Activated CD8-positive, alpha-beta T cell treated with anti-CD3 and anti-CD28 coated beads for 36 hours (primary cell): ENCODE data around the gene MAP3K19. TPM values are rescaled to one million over a fixed set of nuclear protein-coding genes. Genes with fewer than 3 reads are reported as not detected.

Source experiments
- ATAC-seq: fragments of 200-7000 bp; cut with Tn5 transposase; one replicate; pipeline ENCODE4 v1.10.0; 2021; ENCODE audit warnings: mild to moderate bottlenecking, moderate library complexity
- CTCF ChIA-PET: fragments of 350-600 bp; sonication (Branson Sonifier 250); formaldehyde crosslinking; loops from one replicate; lab custom pipeline; 2021; ENCODE audit warnings: antibody characterized with exemption; lab: Charles Lee
- POLR2A ChIA-PET: fragments of 350-600 bp; sonication (Branson Sonifier 250); formaldehyde crosslinking; loops from one replicate; lab custom pipeline; 2021; ENCODE audit warnings: antibody characterized with exemption; lab: Charles Lee
- DNase-seq: peaks from one replicate; pipeline ENCODE4 v3.0.0-alpha.2; 2020
- H3K27ac Mint-ChIP-seq: one replicate; pipeline ENCODE4 v1.8.0; 2021; ENCODE audit warnings: mild to moderate bottlenecking, mixed read lengths
- H3K27me3 Mint-ChIP-seq: one replicate; pipeline ENCODE4 v1.8.0; 2021; ENCODE audit warnings: mixed read lengths
- H3K36me3 Mint-ChIP-seq: one replicate; pipeline ENCODE4 v1.8.0; 2021; ENCODE audit warnings: low read depth, mixed read lengths
- H3K4me1 Mint-ChIP-seq: one replicate; pipeline ENCODE4 v1.8.0; 2021; ENCODE audit warnings: low read depth, mixed read lengths
- H3K4me3 Mint-ChIP-seq: one replicate; pipeline ENCODE4 v1.8.0; 2021; ENCODE audit warnings: mild to moderate bottlenecking, moderate library complexity, mixed read lengths
- H3K9me3 Mint-ChIP-seq: one replicate; pipeline ENCODE4 v1.8.0; 2021; ENCODE audit warnings: mixed read lengths
- intact Hi-C: fragments of 100-400 bp; cut with micrococcal nuclease; formaldehyde crosslinking; loops from one replicate; pipeline ENCODE4 v1.10.0; 2022
- total RNA-seq, 2 experiments: library from RNA; stranded (reverse); gene quantifications; one replicate each; pipeline ENCODE4 v1.2.3, GENCODE V29; 2021
- TF ChIP-seq, protein P1 (sequence below): fragments of 200-600 bp; IDR thresholded peaks from one replicate; pipeline ENCODE4 v1.8.0; 2022; ENCODE audit warnings: antibody characterized with exemption, mild to moderate bottlenecking

The MAP3K19 gene
- total RNA-seq, 2 experiments from 2014 or later: not detected

DNA sequence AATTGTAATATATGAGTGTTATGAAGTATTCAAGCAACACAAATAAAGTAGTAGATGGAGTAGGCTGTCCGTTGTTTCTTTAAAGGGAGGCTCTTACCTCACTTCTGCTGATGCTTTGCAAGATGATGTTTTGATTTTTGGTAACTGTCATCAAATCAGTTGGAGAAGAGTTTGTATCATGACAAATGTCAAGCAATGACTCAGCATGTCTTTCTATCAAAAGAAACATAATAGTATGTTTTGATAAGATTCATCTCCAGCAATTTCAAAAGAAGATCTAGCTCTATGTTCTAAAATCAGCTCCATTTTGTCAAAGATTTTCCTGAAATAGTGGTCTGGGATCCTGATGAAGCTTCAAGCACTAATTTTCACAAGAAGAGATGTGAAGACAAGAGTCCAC is 25.6 kb downstream of the MAP3K19 start:
- peaks cover 19% of the 10 kb centered on the region for H3K4me1 Mint-ChIP-seq

GRCh38 chr2:135011633-135012032 is 35.6 kb downstream of the MAP3K19 start:
- intact Hi-C loops: no loop called here
- Mint-ChIP-seq H3K4me1 (peaks cover 4% of the 10 kb centered on the region), H3K4me3 (no peak overlapping the region), H3K36me3 (no peaks in the 10 kb centered on the region), H3K27ac (no peak overlapping the region), H3K27me3 (no peaks in the 10 kb centered on the region), H3K9me3 (peaks cover 7% of the 10 kb centered on the region)
- TF ChIP-seq, protein P1, sequence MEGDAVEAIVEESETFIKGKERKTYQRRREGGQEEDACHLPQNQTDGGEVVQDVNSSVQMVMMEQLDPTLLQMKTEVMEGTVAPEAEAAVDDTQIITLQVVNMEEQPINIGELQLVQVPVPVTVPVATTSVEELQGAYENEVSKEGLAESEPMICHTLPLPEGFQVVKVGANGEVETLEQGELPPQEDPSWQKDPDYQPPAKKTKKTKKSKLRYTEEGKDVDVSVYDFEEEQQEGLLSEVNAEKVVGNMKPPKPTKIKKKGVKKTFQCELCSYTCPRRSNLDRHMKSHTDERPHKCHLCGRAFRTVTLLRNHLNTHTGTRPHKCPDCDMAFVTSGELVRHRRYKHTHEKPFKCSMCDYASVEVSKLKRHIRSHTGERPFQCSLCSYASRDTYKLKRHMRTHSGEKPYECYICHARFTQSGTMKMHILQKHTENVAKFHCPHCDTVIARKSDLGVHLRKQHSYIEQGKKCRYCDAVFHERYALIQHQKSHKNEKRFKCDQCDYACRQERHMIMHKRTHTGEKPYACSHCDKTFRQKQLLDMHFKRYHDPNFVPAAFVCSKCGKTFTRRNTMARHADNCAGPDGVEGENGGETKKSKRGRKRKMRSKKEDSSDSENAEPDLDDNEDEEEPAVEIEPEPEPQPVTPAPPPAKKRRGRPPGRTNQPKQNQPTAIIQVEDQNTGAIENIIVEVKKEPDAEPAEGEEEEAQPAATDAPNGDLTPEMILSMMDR: no peak
- ATAC-seq (no peak), DNase-seq (no peak)
- ChIA-PET POLR2A (no interaction called here), CTCF (interaction anchor here (0.9 kb wide), 1 partner anchor 10 kb away, joined by 3 read pairs; no protein-coding TSS in a partner anchor)

More for the DNA sequence above, 25.6 kb downstream of the MAP3K19 start:
- H3K9me3 Mint-ChIP-seq: peaks cover 7% of the 10 kb centered on the region
- CTCF ChIA-PET: interaction anchor here (1.1 to 2.5 kb wide), 3 partner anchors 9 to 21 kb away, joined by 3 to 7 read pairs (median 3); no protein-coding TSS in a partner anchor
- no peak overlapping the region for H3K4me3 Mint-ChIP-seq
- no peak for DNase-seq
- intact Hi-C loops: loop anchor here (10.0 kb wide), 1 partner anchor 513 kb away; the partner anchor contains the start of genes R3HDM1 and ZRANB3
- ATAC-seq: no peak
- POLR2A ChIA-PET: no interaction called here
- TF ChIP-seq, protein P1: no peak
- no peaks in the 10 kb centered on the region for H3K27me3 Mint-ChIP-seq
- no peaks in the 10 kb centered on the region for H3K36me3 Mint-ChIP-seq
- no peak overlapping the region for H3K27ac Mint-ChIP-seq

- TF ChIP-seq, protein P1: no peak
- Mint-ChIP-seq H3K36me3 (no peaks in the 10 kb centered on the region), H3K27me3 (peaks cover under 1% of the 10 kb centered on the region), H3K27ac (no peak overlapping the region), H3K9me3 (no peaks in the 10 kb centered on the region), H3K4me1 (peaks cover 4% of the 10 kb centered on the region), H3K4me3 (no peak overlapping the region)
- intact Hi-C loops: no loop called here
- ATAC-seq: no peak
- ChIA-PET POLR2A (no interaction called here), CTCF (interaction anchor here (1.0 to 1.4 kb wide), 3 partner anchors 14 to 591 kb away, joined by 3 read pairs; no protein-coding TSS in a partner anchor)
- DNase-seq: no peak
Measured at GRCh38 chr2:135010200-135010942, 36.9 kb downstream of the MAP3K19 start.

- Mint-ChIP-seq H3K27me3 (peaks cover 7% of the 10 kb centered on the region), H3K9me3 (no peaks in the 10 kb centered on the region), H3K27ac (no peak overlapping the region), H3K4me1 (peaks cover 6% of the 10 kb centered on the region), H3K36me3 (no peaks in the 10 kb centered on the region), H3K4me3 (no peak overlapping the region)
- TF ChIP-seq, protein P1: no peak
- POLR2A ChIA-PET: no interaction called here
- DNase-seq (no peak), ATAC-seq (no peak)
- CTCF ChIA-PET: interaction anchor here (0.7 to 1.4 kb wide), 2 partner anchors 21 to 592 kb away, joined by 3 read pairs; no protein-coding TSS in a partner anchor
- intact Hi-C loops: loop anchor here (10.0 kb wide), 1 partner anchor 465 kb away; no protein-coding TSS in a partner anchor
Measured at GRCh38 chr2:135009339-135009738, 37.9 kb downstream of the MAP3K19 start.

DNA sequence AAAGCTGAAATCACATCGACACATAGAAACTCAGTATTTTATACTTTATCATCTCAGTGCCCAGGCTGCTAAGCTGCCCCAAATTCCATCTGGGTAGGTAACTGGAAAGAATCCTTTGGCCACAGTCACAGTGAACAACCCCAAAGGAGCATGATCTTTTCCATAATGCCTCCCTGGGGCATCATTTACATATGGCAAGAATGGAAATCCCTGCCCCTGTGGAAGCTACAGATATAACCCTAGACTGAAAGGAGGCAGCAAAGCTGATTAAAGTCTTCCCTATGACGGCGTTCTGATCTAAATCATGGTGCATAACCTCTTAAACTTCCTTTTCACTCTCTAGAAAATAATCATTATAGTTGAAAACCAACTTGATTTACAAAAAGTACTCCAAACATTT is 41.5 kb downstream of the MAP3K19 start:
- Mint-ChIP-seq H3K27ac (no peak overlapping the region), H3K4me3 (no peak overlapping the region), H3K9me3 (no peaks in the 10 kb centered on the region), H3K4me1 (peaks cover 8% of the 10 kb centered on the region), H3K27me3 (peaks cover 8% of the 10 kb centered on the region), H3K36me3 (no peaks in the 10 kb centered on the region)
- ATAC-seq (no peak), DNase-seq (no peak)
- intact Hi-C loops: loop anchor here (10.0 kb wide), 1 partner anchor 469 kb away; no protein-coding TSS in a partner anchor
- ChIA-PET POLR2A (no interaction called here), CTCF (interaction anchor here (1.2 to 3.6 kb wide), 6 partner anchors 11 to 778 kb away, joined by 3 to 79 read pairs (median 8); partner anchors contain the start of gene RAB3GAP1)
- TF ChIP-seq, protein P1: no peak
